ENCODE measurements around the gene TMEM237.

DNA sequence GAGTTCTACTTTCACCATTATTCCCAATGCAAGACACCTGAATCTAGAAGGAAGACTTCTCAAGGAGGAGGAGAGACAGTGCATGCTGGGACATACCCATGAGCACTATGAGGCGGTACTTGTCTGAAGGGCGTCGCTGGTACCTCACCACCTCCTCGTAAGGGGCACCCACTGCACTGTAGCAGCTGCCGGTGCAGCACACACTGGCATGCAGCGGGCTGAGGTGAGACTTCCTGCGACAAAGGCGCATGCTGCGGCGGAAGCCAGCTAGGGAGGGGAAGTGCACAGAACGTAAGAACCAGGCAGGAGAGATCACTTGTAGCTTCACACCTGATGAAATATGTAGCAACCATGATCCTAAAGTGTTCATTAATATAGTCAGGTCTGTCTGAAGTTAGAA, 12.8 kb upstream of the TMEM237 start:
- TF ChIP-seq GATA2 (IDR thresholded peaks at IDR 0.05; ENCODE audit: low read depth, low read length) (no peak), GATA3 (IDR thresholded peaks at IDR 0.05; ENCODE audit: low read depth, low read length) (no peak)

All from SH-SY5Y (cell line).